ENCODE data around the gene PDGFA.

GRCh38 chr7:566100-566499 lies 46.5 kb upstream of the PDGFA start:
- TF ChIP-seq ATF1 (CRISPR knock-in tag; IDR thresholded peaks at IDR 0.05) (no peak), CTCF (IDR thresholded peaks at IDR 0.05) (no peak), PRRX2 (CRISPR knock-in tag; IDR thresholded peaks at IDR 0.05) (no peak), IRF1 (CRISPR knock-in tag; IDR thresholded peaks at IDR 0.05) (no peak), ESRRA (CRISPR knock-in tag; IDR thresholded peaks at IDR 0.05; ENCODE audit: borderline replicate concordance) (no peak), CREB1 (CRISPR knock-in tag; IDR thresholded peaks at IDR 0.05) (no peak), ZBTB43 (CRISPR knock-in tag; IDR thresholded peaks at IDR 0.05) (no peak), TEAD4 (CRISPR knock-in tag; IDR thresholded peaks at IDR 0.05) (no peak), TCF7 (CRISPR knock-in tag; IDR thresholded peaks at IDR 0.05; ENCODE audit: low read depth) (no peak), ATF3 (CRISPR knock-in tag; conservative IDR thresholded peaks at IDR 0.05) (no peak)
- TF ChIP-seq, protein P1, sequence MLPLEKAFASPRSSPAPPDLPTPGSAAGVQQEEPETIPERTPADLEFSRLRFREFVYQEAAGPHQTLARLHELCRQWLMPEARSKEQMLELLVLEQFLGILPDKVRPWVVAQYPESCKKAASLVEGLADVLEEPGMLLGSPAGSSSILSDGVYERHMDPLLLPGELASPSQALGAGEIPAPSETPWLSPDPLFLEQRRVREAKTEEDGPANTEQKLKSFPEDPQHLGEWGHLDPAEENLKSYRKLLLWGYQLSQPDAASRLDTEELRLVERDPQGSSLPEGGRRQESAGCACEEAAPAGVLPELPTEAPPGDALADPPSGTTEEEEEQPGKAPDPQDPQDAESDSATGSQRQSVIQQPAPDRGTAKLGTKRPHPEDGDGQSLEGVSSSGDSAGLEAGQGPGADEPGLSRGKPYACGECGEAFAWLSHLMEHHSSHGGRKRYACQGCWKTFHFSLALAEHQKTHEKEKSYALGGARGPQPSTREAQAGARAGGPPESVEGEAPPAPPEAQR (CRISPR knock-in tag; IDR thresholded peaks at IDR 0.05) = no peak
- TF ChIP-seq, protein P2, sequence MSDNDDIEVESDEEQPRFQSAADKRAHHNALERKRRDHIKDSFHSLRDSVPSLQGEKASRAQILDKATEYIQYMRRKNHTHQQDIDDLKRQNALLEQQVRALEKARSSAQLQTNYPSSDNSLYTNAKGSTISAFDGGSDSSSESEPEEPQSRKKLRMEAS (CRISPR knock-in tag; IDR thresholded peaks at IDR 0.05) = no peak
- TF ChIP-seq, protein P3, sequence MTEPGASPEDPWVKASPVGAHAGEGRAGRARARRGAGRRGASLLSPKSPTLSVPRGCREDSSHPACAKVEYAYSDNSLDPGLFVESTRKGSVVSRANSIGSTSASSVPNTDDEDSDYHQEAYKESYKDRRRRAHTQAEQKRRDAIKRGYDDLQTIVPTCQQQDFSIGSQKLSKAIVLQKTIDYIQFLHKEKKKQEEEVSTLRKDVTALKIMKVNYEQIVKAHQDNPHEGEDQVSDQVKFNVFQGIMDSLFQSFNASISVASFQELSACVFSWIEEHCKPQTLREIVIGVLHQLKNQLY (CRISPR knock-in tag; IDR thresholded peaks at IDR 0.05) = no peak
